Measurements from ENCODE around the gene CEP112. TPM values are rescaled to one million over a fixed set of nuclear protein-coding genes. Genes with fewer than 3 reads are reported as not detected.
"Not testable (repeated sequence)": the region's sequence is repeated elsewhere in the genome, so short reads cannot be mapped to it uniquely, and the experiment has no call there.

CEP112 gene
- total and polyA plus RNA-seq, 2 of the 4 experiments (the other 2 are of a cell fraction): 2.5 to 5.6 TPM

DNA sequence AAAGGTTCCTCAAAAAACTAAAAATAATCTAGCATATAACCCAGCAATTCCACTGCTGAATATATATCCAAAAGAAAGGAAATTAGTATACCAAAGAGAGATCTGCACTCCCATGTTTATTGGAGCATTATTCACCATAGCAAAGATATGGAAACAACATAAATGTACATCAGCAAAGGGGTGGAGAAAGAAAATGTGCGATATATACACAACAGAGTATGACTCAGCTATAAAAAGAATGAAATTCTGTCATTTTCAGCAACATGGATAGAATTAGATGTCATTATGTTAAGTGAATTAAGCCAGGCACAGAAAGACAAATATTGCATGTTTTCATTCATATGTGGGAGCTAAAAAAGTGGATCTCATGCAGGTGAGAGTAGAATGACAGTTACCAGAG lies 350.8 kb downstream of the CEP112 start:
- Histone ChIP-seq H2AK9ac (replicated peaks; ENCODE audit: low read depth, low read length, poor library complexity) (no peak overlapping the region), H3K79me1 (ENCODE audit: low read depth in 1 of 2, low read length in 2 of 2) (no peaks in the 10 kb centered on the region), H4K5ac (ENCODE audit: low read depth, low read length) (no peak overlapping the region), H3K9me1 (ENCODE audit: insufficient read depth, low read length) (no peaks in the 10 kb centered on the region), H3K4me3 (ENCODE audit: insufficient read depth, low read depth, low read length) (no peak overlapping the region), H3K14ac (replicated peaks; ENCODE audit: low read depth, low read length) (no peak overlapping the region), H2BK5ac (ENCODE audit: low read depth, low read length, poor library complexity, severe bottlenecking) (no peak overlapping the region), H3K9ac (ENCODE audit: low read depth, low read length) (no peak overlapping the region), H3K56ac (ENCODE audit: extremely low read depth, insufficient read depth, low read length) (no peak overlapping the region), H4K8ac (ENCODE audit: low read depth in 2 of 2, low read length in 2 of 2) (no peak overlapping the region), H3K36me3 (ENCODE audit: control insufficient read depth, insufficient read depth, low read length) (no peaks in the 10 kb centered on the region), H4K20me1 (ENCODE audit: insufficient read depth, low read length) (no peaks in the 10 kb centered on the region), H3K4me1 (ENCODE audit: control insufficient read depth, insufficient read depth, low read length) (no peaks in the 10 kb centered on the region), H2BK120ac (ENCODE audit: low read depth, low read length) (no peak overlapping the region), H2AFZ (replicated peaks; ENCODE audit: low read length, poor library complexity) (no peak overlapping the region), H2AK5ac (ENCODE audit: low read depth, low read length) (no peak overlapping the region), H3K27me3 (ENCODE audit: control insufficient read depth, insufficient read depth, low read length) (no peaks in the 10 kb centered on the region), H3K18ac (ENCODE audit: low read depth, low read length) (no peak overlapping the region), H2BK15ac (ENCODE audit: low read depth, low read length) (no peak overlapping the region), H3K4me2 (ENCODE audit: low read depth, low read length) (no peak overlapping the region), H3K9me3 (ENCODE audit: control insufficient read depth, insufficient read depth, low read length) (0 out of 2 replicates have a peak, but pooled peaks cover 2% of the 10 kb centered on the region), H4K91ac (ENCODE audit: insufficient read depth, low read depth, low read length) (no peak overlapping the region), H3K27ac (ENCODE audit: insufficient read depth, low read length) (no peak overlapping the region), H2BK20ac (ENCODE audit: low read depth, low read length) (no peak overlapping the region), H3K23ac (ENCODE audit: low read depth, low read length) (no peak overlapping the region), H3K4ac (ENCODE audit: low read depth, low read length) (no peak overlapping the region)
- CTCF ChIA-PET: interaction anchor here (0.8 kb wide), 1 partner anchor 83 kb away, joined by 3 read pairs; no protein-coding TSS in a partner anchor
- DNase-seq (no peak), ATAC-seq (ENCODE audit: low read depth) (no peak)
- intact Hi-C loops (cut with micrococcal nuclease) (no loop called here), in situ Hi-C loops (cut with MboI; ENCODE audit: low sequenced_read_pairs) (no loop called here), dilution Hi-C loops (cut with HindIII; ENCODE audit: low sequenced_read_pairs, unreplicated experiment) (no loop called here)
- WGBS, 2 experiments (ENCODE audit: extremely low coverage in 2 of 2, insufficient read length in 1 of 2): no CpG with 5 or more reads among the region's 1 CpG
- BruUV-seq (replicated peaks): no TSS peak
- POLR2A ChIA-PET (ENCODE audit: unreplicated experiment): no interaction called here
- no peak for TF ChIP-seq MAFK (IDR thresholded peaks at IDR 0.05; ENCODE audit: low read depth, low read length)
- TF ChIP-seq NFE2L2 (IDR thresholded peaks at IDR 0.05; ENCODE audit: low read depth, low read length): peak; percentile 52

DNA sequence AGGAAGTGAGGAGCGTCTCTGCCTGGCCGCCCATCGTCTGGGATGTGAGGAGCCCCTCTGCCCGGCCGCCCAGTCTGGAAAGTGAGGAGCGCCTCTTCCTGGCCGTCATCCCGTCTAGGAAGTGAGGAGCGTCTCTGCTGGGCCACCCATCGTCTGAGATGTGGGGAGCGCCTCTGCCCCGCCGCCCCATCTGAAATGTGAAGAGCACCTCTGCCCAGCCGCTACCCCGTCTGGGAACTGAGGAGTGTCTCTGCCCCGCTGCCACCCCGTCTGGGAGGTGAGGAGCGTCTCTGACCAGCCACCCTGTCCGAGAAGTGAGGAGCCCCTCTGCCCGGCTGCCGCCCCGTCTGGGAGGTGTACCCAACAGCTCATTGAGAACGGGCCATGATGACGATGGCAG lies 354.7 kb downstream of the CEP112 start:
- CTCF ChIA-PET; BruUV-seq (replicated peaks); H3K4me2 ChIP-seq (ENCODE audit: low read depth, low read length); H3K9ac ChIP-seq (ENCODE audit: low read depth, low read length); POLR2A ChIA-PET (ENCODE audit: unreplicated experiment); H3K27ac ChIP-seq (ENCODE audit: insufficient read depth, low read length); H3K79me1 ChIP-seq (ENCODE audit: low read depth in 1 of 2, low read length in 2 of 2); H3K14ac ChIP-seq (replicated peaks; ENCODE audit: low read depth, low read length); H2AFZ ChIP-seq (replicated peaks; ENCODE audit: low read length, poor library complexity); in situ Hi-C loops (cut with MboI; ENCODE audit: low sequenced_read_pairs); H3K36me3 ChIP-seq (ENCODE audit: control insufficient read depth, insufficient read depth, low read length); H3K9me3 ChIP-seq (ENCODE audit: control insufficient read depth, insufficient read depth, low read length); H2AK5ac ChIP-seq (ENCODE audit: low read depth, low read length); H2BK20ac ChIP-seq (ENCODE audit: low read depth, low read length); H3K23ac ChIP-seq (ENCODE audit: low read depth, low read length); H3K9me1 ChIP-seq (ENCODE audit: insufficient read depth, low read length); H3K27me3 ChIP-seq (ENCODE audit: control insufficient read depth, insufficient read depth, low read length); DNase-seq; H2BK5ac ChIP-seq (ENCODE audit: low read depth, low read length, poor library complexity, severe bottlenecking); H2AK9ac ChIP-seq (replicated peaks; ENCODE audit: low read depth, low read length, poor library complexity); H4K5ac ChIP-seq (ENCODE audit: low read depth, low read length); H3K18ac ChIP-seq (ENCODE audit: low read depth, low read length); H3K4me1 ChIP-seq (ENCODE audit: control insufficient read depth, insufficient read depth, low read length); ATAC-seq (ENCODE audit: low read depth); H2BK120ac ChIP-seq (ENCODE audit: low read depth, low read length); H4K91ac ChIP-seq (ENCODE audit: insufficient read depth, low read depth, low read length); H3K4me3 ChIP-seq (ENCODE audit: insufficient read depth, low read depth, low read length); H4K8ac ChIP-seq (ENCODE audit: low read depth in 2 of 2, low read length in 2 of 2); intact Hi-C loops (cut with micrococcal nuclease); H4K20me1 ChIP-seq (ENCODE audit: insufficient read depth, low read length); dilution Hi-C loops (cut with HindIII; ENCODE audit: low sequenced_read_pairs, unreplicated experiment); H2BK15ac ChIP-seq (ENCODE audit: low read depth, low read length); H3K4ac ChIP-seq (ENCODE audit: low read depth, low read length); H3K56ac ChIP-seq (ENCODE audit: extremely low read depth, insufficient read depth, low read length): not testable (repeated sequence)
- WGBS, 2 experiments (ENCODE audit: extremely low coverage in 2 of 2, insufficient read length in 1 of 2): 83% methylated on average over 6 of the region's 24 CpGs; no CpG with 5 or more reads in 1 of the 2 experiments

Data from IMR-90 (cell line).